HG03196 (cell line): ENCODE measurements around the gene NINJ2.
"Not testable (repeated sequence)": the region's sequence is repeated elsewhere in the genome, so short reads cannot be mapped to it uniquely, and the experiment has no call there.

Source experiments
- ATAC-seq: cut with Tn5 transposase; IDR thresholded peaks from one replicate; pipeline ENCODE4 v1.9.1; 2021; ENCODE audit not compliant: unreplicated experiment

The NINJ2 gene

DNA sequence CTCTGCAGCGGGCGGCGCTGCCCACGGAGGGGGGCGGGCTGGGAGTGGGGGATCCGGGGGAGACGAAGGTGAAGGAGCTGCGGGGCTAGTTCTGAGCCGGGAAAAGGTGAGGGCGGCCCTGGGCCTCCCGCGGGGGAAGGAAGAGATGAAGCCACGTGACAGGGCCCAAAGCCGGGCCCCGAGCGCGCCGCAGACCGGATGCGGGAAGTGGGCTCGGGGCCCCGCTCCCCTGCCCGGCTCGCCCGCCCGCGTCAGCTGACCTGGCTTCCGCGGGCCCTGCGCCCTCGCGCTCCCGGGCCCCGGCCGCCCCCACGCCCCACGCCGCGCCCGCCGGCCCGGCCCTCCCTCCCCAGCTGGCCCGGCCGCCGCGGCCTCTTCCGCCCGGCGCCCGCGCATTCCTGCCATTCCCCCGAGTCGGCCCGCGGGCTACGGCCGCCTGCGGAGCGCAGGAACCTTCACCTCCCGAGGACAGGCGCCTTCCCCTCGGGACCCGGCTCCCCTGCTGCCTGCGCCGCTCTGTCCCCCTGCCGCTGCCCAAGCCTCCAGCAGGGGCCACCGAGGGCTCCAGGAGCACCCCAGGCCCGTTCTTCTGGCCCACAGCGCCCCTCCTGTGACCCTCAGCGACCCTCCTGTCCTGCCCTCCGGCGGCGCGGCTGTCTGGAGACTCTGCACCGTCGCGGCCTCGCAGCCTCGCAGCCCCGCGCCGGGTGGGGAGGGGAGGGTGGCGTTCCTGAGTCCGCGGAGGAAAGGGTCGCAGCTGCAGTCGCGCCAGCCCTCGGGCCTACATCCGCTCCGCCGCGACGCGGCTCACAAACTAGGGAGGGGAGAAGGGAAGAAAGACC lies 20.4 kb downstream of the NINJ2 start:
- ATAC-seq = peak; percentile 60

DNA sequence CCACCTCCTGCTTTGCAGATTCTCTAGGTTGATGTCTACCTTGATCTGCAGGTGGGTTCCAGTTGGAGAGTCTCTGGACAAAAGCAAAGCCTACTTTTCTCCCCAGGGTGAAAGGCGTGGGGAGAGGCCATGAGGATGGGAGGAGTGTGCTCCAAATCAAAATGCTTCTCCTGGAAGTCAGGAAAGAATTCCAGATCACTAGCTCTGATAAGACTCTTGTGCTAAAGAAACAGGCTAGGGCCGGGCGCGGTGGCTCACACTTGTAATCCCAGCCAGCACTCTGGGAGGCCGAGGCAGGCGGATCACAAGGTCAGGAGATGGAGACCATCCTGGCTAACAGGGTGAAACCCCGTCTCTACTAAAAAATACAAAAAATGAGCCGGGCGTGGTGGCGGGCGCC lies 21.9 kb downstream of the NINJ2 start:
- not testable (repeated sequence) for ATAC-seq

DNA sequence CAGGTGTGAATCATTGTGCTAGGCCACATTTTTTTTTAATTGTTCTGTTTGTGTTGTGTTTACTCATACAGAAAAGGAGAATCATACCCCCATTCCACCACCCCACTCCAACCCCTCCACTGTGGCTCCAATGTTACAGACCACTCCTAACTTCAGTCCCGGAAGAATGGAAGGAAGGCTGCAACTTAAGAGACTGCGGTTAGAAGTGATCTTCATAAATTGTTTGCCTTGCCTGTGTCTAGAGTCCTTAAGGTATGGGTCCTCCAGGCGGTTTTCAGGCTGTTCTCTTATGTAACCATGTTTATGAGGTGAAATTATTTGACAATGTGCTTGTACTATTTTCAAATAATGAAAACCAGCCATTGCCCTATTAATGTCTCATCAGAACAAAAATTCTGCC lies 22.5 kb downstream of the NINJ2 start:
- no peak for ATAC-seq

DNA sequence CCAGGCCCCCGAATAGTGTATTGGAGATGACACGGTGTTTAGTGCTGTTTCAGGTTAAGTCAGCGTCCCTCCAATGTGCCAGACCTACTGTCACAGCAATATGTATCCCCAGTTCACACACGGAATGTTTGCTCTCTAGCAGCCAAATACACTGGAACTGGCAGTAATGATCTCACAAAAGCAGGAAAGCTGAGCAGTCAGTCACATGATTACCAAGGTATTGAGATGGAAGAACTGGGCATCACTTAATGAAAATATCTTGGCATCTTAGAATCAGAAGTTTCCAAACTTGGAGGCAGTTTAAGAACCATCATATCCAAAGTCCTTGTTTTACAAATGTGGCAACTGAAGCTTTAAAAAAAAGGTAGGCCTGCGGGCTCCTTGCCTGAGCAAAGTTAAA lies 23.3 kb downstream of the NINJ2 start:
- no peak for ATAC-seq

GRCh38 chr12:639566-639965 lies 23.7 kb downstream of the NINJ2 start:
- no peak for ATAC-seq

GRCh38 chr12:638953-639557 lies 24.2 kb downstream of the NINJ2 start:
- ATAC-seq = no peak

GRCh38 chr12:636632-637031 lies 26.6 kb downstream of the NINJ2 start:
- ATAC-seq = no peak

DNA sequence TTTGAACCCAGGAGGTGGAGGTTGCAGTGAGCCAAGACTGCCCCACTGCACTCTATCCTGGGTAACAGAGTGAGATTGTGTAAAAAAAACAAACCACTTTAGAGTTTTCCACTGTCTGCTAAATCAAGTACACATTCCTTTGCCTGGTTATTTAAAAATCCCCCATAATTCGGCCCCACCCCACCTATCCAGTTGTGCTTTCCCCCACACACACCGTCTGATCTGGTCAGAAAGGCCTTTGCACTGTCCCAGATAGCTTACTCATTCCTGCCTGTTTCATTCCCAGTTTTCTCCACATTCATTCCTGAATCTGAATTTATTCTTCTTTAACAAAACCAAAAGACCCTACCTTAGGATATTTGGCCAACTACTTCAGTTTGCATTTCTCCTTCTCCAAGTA lies 29.5 kb downstream of the NINJ2 start:
- no peak for ATAC-seq

- ATAC-seq = no peak
Measured at GRCh38 chr12:632102-632696, 31.0 kb downstream of the NINJ2 start.

DNA sequence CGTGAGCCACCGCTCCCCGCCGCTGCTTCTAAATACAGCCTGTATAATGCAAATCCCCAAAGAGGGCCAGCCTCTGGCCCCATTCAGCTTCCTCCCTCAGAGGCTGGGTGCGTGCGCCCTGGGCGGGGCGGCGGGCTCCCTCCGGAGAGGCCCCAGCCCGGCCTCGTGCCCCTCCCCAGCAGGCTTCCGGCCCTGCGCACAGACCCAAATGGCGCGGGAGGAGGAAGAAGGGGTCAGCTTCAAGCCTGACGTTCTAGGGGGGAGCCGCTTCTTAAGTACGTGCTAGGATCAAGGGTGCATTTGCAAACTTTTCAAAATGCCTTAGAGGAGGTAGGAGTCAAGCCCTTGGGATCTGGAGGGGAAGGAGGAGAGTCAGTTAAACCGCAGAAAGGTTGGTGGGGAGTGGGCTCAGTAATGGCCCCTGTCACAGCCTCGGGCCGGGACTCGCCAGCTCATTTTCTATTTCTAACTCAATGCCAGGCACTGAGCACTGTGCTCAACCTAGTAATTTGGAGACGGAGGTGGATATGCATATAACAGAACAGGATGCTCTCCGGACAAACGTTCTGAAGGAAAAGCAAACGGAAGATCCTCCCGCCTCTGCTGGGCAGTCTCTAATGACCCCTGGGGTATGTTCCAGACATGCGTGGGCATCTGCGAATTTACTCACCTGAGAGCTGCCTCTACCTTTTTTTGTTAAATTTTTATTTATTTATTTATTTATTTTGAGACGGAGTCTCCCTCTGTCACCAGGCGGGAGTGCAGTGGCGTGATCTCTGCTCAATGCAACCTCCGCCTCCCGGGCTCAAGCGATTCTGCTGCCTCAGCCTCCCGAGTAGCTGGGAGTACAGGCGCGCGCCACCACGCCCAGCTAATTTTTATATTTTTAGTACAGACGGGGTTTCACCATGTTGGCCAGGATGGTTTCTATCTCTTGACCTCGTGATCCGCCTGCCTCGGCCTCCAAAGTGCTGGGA lies 32.3 kb downstream of the NINJ2 start:
- ATAC-seq = peak; percentile 93

DNA sequence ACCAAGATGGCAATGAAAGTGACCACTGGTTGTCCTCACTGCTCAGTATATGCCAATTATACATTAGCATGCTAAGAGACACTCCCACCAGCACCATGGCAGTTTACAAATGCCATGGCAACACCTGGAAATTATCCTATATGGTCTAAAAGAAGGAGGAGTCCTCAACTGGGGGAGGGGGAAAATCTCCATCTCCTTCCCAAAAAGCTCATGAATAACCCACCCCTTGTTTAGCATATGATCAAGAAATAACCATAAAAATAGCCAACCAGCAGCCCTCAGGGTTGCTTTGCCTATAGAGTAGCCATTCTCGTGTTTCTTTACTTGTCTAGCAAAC lies 34.5 kb downstream of the NINJ2 start:
- ATAC-seq = not testable (repeated sequence)

DNA sequence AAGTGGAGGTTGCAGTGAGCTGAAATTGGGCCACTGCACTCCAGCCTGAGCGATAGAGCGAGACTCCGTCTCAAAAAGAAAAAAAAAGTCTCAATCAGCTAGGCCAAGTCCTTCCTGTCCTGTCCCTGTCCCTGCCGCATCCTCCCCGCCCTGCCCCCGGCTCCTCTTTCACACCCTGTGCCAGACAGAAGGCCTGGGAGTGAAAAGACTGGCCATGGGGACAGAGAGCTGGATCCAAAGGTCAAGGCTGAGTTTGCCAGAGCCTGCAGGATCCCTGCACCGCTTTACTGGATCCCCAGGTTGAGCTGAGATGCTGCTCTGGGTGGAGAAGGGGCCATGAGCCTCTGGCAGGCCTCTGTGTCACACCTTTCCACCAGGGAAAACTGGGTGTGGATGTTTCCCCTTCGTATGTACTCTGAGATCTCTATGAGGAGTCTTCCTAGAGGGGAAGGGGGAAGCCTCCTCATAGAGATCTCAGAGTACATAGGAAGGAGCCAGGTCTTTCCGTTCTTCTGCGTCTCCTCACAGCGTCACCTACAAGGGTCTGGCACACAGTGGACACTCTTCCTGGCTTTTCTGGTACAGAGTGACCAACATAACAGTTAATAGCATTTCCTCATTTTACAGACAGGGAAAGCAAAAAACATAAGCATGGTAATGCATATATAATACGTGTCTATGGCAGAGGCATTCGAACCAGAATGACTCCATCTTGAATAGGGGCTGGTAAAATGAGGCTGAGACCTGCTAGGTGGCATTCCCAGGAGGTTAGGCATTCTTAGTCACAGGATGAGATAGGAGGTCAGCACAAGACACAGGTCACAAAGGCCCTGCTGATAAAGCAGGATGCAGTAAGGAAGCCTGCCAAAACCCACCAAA lies 35.1 kb downstream of the NINJ2 start:
- no peak for ATAC-seq

DNA sequence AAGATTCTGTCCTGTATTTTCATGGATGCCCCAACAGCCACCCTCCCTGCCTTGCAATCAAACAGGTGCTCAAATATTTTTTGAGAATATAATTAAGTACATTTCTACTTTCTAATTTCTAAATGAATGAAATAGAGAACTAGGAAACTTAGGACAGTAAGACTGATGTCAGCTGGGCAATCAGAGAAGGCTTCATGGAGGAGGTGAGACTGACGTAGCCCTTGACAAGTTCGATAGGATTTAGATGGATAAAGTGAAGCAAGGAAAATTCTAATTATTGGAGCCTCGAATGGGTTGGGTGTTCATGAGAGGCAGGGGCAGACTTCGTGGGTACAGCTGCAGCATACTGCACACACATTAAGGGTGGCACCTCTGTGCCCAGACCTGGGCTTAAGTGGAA lies 36.0 kb downstream of the NINJ2 start:
- ATAC-seq = no peak

DNA sequence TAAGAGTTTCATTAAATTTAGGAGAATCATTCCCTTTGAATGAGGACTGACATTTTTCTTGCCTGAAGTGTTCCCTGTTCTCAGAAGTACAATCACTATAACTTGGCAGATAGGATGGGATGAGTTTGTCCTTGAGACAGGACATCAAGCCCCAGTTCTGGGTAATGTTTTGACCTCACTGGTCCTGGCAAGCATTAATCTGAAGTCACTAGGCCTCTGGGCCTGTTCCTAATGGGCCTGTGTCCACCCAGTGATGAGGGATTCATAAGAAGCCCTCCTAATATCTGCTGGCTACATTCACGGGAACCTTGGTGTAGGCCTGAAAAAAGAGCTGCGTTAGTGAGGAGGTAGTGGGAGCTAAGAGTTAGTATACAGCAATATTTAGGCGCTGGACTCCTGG lies 37.2 kb downstream of the NINJ2 start:
- ATAC-seq = no peak

DNA sequence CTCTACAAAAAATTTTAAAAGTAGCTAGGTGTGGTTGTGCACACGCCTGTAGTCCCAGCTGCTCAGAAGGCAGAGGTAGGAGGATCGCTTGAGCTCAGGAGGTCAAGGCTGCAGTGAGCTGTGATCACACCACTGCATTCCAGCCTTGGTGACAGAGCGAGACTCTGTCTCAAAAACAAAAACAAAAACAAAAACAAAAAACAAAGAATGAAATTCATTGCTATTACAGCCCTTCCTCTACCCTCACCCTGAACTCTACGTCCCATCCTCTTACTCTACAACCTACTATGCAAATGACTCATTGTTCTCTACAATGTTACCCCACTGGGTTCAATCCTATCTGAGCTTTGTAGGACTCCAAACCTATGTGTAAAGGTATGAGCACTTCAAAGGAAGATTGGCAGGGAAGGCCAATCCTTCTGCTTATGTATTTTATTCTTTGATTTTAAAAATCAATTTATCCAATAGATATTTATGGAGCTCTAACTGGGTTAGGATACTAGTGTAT lies 39.3 kb downstream of the NINJ2 start:
- no peak for ATAC-seq

DNA sequence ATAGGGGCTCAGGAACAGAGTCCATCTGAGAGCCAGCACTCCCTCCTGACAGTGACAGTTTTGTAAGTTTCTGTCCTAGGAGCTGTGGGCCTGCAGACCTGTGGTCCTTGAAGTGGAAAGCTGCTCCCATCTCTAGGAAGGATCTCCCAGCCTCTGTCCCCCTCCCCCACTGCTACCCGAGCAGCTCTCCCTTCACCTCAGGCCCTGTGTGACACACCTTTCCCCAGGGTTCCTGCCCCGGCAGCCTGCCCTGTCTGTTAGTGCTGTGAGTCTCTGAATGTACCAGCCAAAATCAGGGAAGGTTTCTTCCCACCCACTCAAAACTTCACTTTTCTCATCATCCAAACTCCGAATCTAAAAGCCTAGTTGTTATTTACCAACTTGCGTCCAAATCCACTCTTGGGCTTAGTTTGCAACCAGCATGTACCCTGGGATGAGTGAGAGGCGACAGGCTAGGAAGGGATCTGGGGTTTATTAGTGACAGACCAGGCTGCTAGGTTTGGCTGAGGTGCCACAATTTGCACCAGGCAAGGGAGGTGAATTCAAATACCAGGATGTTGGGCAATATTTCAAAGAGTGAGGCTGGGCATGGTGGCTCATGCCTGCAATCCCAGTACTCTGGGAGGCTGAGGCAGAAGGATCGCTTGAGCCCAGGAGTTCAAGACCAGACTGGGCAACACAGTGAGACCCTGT lies 39.9 kb downstream of the NINJ2 start:
- ATAC-seq = no peak

- ATAC-seq = no peak
Measured at GRCh38 chr12:622416-622815, 40.8 kb downstream of the NINJ2 start.

- ATAC-seq = no peak
Measured at GRCh38 chr12:619346-619745, 43.9 kb downstream of the NINJ2 start.

DNA sequence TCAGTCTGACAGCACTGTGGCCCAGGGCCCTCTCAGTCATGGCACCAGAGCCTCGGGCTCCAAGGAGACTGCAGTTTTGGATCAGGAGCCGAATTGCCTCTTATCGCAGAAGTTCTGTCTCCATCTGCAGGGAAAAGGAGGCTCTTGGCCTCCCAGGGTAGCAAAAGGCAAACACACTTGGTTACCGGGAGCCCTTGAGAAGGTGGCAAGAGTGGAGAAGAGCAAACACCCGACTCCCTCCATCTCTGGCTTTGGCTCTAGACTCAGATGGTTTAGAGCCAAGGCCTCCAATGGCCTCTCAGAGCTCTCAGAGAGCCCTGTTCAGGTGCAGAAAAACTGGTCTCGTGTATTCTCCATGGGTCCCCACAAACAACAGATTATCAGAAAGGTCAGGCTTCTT lies 44.6 kb downstream of the NINJ2 start:
- ATAC-seq = no peak
